GM23338 (cell line): Measurements from ENCODE around the gene PAX5. TPM values are rescaled to one million over a fixed set of nuclear protein-coding genes. Genes with fewer than 3 reads are reported as not detected.

Source experiments
- ATAC-seq: fragments of 200-7000 bp; cut with Tn5 transposase; 3 replicates; pipeline ENCODE4 v1.9.1; 2020
- DNase-seq: peaks from one replicate; pipeline ENCODE4 v3.0.0-alpha.2; 2015; ENCODE audit warnings: low spot score
- H2AFZ ChIP-seq: fragments of 200-600 bp; sonication (generic); 2 replicates; pipeline ENCODE4 v1.8.0; 2016; ENCODE audit warnings: antibody characterized with exemption, mild to moderate bottlenecking, moderate library complexity
- H3F3A ChIP-seq: fragments of 200-600 bp; sonication (generic); replicated peaks from 2 replicates; pipeline ENCODE4 v1.8.0; 2017; ENCODE audit warnings: antibody characterized with exemption, mixed run types, low read depth
- H3K27ac ChIP-seq: fragments of 200-600 bp; sonication (generic); 2 replicates; pipeline ENCODE4 v1.6.1; 2016; ENCODE audit warnings: low read depth
- H3K27me3 ChIP-seq: fragments of 200-600 bp; sonication (generic); 2 replicates; pipeline ENCODE4 v1.8.0; 2016; ENCODE audit warnings: mild to moderate bottlenecking, mixed run types, moderate library complexity; ENCODE audit not compliant: insufficient read depth
- H3K36me3 ChIP-seq: fragments of 200-600 bp; sonication (generic); 2 replicates; pipeline ENCODE4 v1.8.0; 2016; ENCODE audit warnings: mild to moderate bottlenecking; ENCODE audit not compliant: insufficient read depth
- H3K4me1 ChIP-seq: fragments of 200-600 bp; sonication (generic); 2 replicates; pipeline ENCODE4 v1.8.0; 2016; ENCODE audit warnings: mild to moderate bottlenecking, moderate library complexity; ENCODE audit not compliant: insufficient read depth
- H3K4me2 ChIP-seq: fragments of 200-600 bp; sonication (generic); 2 replicates; pipeline ENCODE4 v1.7.1; 2017; ENCODE audit warnings: mixed run types
- H3K4me3 ChIP-seq: fragments of 200-600 bp; sonication (generic); 2 replicates; pipeline ENCODE4 v1.6.1; 2016; ENCODE audit warnings: mixed run types
- H3K79me2 ChIP-seq: fragments of 200-600 bp; sonication (generic); replicated peaks from 2 replicates; pipeline ENCODE4 v1.8.0; 2017; ENCODE audit warnings: mild to moderate bottlenecking; ENCODE audit not compliant: insufficient read depth
- H3K9me2 ChIP-seq: fragments of 200-600 bp; sonication (generic); 2 replicates; pipeline ENCODE4 v1.8.0; 2017; ENCODE audit not compliant: insufficient read depth
- H4K20me1 ChIP-seq: fragments of 200-600 bp; sonication (generic); replicated peaks from 2 replicates; pipeline ENCODE4 v1.8.0; 2017; ENCODE audit warnings: mild to moderate bottlenecking; ENCODE audit not compliant: insufficient read depth
- H3K27ac Mint-ChIP-seq: 2 replicates; pipeline ENCODE4 v1.8.0; 2020; ENCODE audit warnings: inconsistent platforms, mild to moderate bottlenecking, moderate library complexity, mixed read lengths
- H3K27me3 Mint-ChIP-seq: 3 replicates; pipeline ENCODE4 v1.8.0; 2022; ENCODE audit warnings: low read depth, mild to moderate bottlenecking, moderate library complexity, mixed read lengths, inconsistent platforms; ENCODE audit not compliant: insufficient read depth, poor library complexity
- H3K36me3 Mint-ChIP-seq: 3 replicates; pipeline ENCODE4 v1.8.0; 2021; ENCODE audit warnings: low read depth, mild to moderate bottlenecking, inconsistent platforms, moderate library complexity, mixed read lengths
- H3K4me1 Mint-ChIP-seq: 3 replicates; pipeline ENCODE4 v1.8.0; 2020; ENCODE audit warnings: mild to moderate bottlenecking, inconsistent platforms, mixed read lengths
- H3K4me3 Mint-ChIP-seq: 3 replicates; pipeline ENCODE4 v1.8.0; 2021; ENCODE audit warnings: moderate library complexity, mild to moderate bottlenecking, inconsistent platforms, mixed read lengths
- H3K9me3 Mint-ChIP-seq: 3 replicates; pipeline ENCODE4 v1.8.0; 2020; ENCODE audit warnings: moderate library complexity, mild to moderate bottlenecking, inconsistent platforms, mixed read lengths
- CREB1 ChIP-seq: fragments of 250-450 bp; sonication (Bioruptor Pico); IDR thresholded peaks from 2 replicates; pipeline ENCODE4 v1.5.0; 2020; ENCODE audit warnings: low read depth, mild to moderate bottlenecking, moderate library complexity
- EZH2 ChIP-seq: fragments of 200-600 bp; sonication (generic); IDR thresholded peaks from one replicate; pipeline ENCODE4 v1.8.0; 2017; ENCODE audit warnings: antibody characterized with exemption, mild to moderate bottlenecking, low read depth; ENCODE audit not compliant: unreplicated experiment
- EZH2phosphoT487 ChIP-seq: fragments of 200-600 bp; sonication (generic); IDR thresholded peaks from one replicate; pipeline ENCODE4 v1.8.1; 2018; ENCODE audit warnings: antibody characterized with exemption; ENCODE audit not compliant: unreplicated experiment
- JUNB ChIP-seq: IDR thresholded peaks from one replicate; pipeline ENCODE4 v1.6.1; 2016; ENCODE audit warnings: antibody characterized with exemption; ENCODE audit not compliant: unreplicated experiment
- NANOG ChIP-seq: IDR thresholded peaks from 2 replicates; pipeline ENCODE4 v1.6.1; 2016; ENCODE audit warnings: antibody characterized with exemption, borderline replicate concordance
- POLR2AphosphoS5 ChIP-seq: IDR thresholded peaks from 2 replicates; pipeline ENCODE4 v1.6.1; 2016; ENCODE audit warnings: antibody characterized with exemption, low read depth
- REST ChIP-seq: IDR thresholded peaks from one replicate; pipeline ENCODE4 v1.6.1; 2018; ENCODE audit warnings: antibody characterized with exemption; ENCODE audit not compliant: unreplicated experiment
- STAT1 ChIP-seq: IDR thresholded peaks from one replicate; pipeline ENCODE4 v1.6.1; 2016; ENCODE audit warnings: antibody characterized with exemption; ENCODE audit not compliant: unreplicated experiment
- ZNF114 ChIP-seq: fragments of 250-450 bp; sonication (Bioruptor Pico); IDR thresholded peaks from 2 replicates; pipeline ENCODE4 v1.5.0; 2020; ENCODE audit warnings: mild to moderate bottlenecking, moderate library complexity
- ZNF331 ChIP-seq: fragments of 250-450 bp; sonication (Bioruptor Pico); IDR thresholded peaks from 2 replicates; pipeline ENCODE4 v1.5.0; 2020; ENCODE audit warnings: low read depth, mild to moderate bottlenecking, moderate library complexity
- polyA plus RNA-seq: library from polyadenylated mRNA; unstranded; fragments of >200 nt; fragmentation: Nextera tagmentation; extraction: Ambion mirVana; gene quantifications from 2 replicates; pipeline ENCODE4 v1.2.1, GENCODE V29; 2016
- total RNA-seq: library from RNA; depleted of rRNA; stranded (reverse); fragments of >200 nt; shearing (Covaris generic); gene quantifications from 2 replicates; pipeline ENCODE4 v1.2.3, GENCODE V29; 2014
- TF ChIP-seq, protein P1 (sequence below): IDR thresholded peaks from 2 replicates; pipeline ENCODE4 v1.6.1; 2016; ENCODE audit warnings: antibody characterized with exemption
- TF ChIP-seq, protein P2 (sequence below): fragments of 250-450 bp; sonication (Bioruptor Pico); IDR thresholded peaks from 2 replicates; pipeline ENCODE4 v1.5.0; 2020; ENCODE audit warnings: mild to moderate bottlenecking, moderate library complexity
- TF ChIP-seq, protein P3 (sequence below), 2 experiments: fragments of 200-600 bp in 1 of 2; sonication (generic) in 1 of 2; conservative IDR thresholded peaks; 2 replicates each; pipeline versions ENCODE4 v1.5.1 to v1.6.1; 2016 to 2017; ENCODE audit warnings: antibody characterized with exemption in 2 of 2, low read depth in 2 of 2, mild to moderate bottlenecking in 2 of 2, moderate library complexity in 1 of 2

The PAX5 gene
- total and polyA plus RNA-seq, 2 experiments from 2014 or later: 0.17 to 0.60 TPM

GRCh38 chr9:37032713-37033112 lies 1.4 kb downstream of the PAX5 start:
- Mint-ChIP-seq H3K27ac (no peak overlapping the region), H3K27me3 (peaks cover 99% of the 10 kb centered on the region), H3K4me1 (peaks cover 34% of the 10 kb centered on the region), H3K36me3 (peaks cover 6% of the 10 kb centered on the region; the same call in 2 of the 3 replicates), H3K9me3 (peaks cover 8% of the 10 kb centered on the region; the same call in 2 of the 3 replicates), H3K4me3 (no peak overlapping the region)
- Histone ChIP-seq H3K9me2 (no peaks in the 10 kb centered on the region), H3K4me2 (no peak overlapping the region), H3K27ac (no peak overlapping the region), H3K27me3 (peaks cover 100% of the 10 kb centered on the region), H3F3A (peaks cover 44% of the 10 kb centered on the region), H3K4me1 (peaks cover 49% of the 10 kb centered on the region), H3K79me2 (no peaks in the 10 kb centered on the region), H4K20me1 (peaks cover 11% of the 10 kb centered on the region), H3K36me3 (no peaks in the 10 kb centered on the region; the same call in 1 of the 2 replicates), H3K4me3 (no peak overlapping the region), H2AFZ (no peak overlapping the region)
- DNase-seq: no peak
- TF ChIP-seq CREB1 (CRISPR knock-in tag): no peak
- TF ChIP-seq EZH2phosphoT487: no peak
- no peak for TF ChIP-seq ZNF114 (CRISPR knock-in tag)
- TF ChIP-seq, protein P1, sequence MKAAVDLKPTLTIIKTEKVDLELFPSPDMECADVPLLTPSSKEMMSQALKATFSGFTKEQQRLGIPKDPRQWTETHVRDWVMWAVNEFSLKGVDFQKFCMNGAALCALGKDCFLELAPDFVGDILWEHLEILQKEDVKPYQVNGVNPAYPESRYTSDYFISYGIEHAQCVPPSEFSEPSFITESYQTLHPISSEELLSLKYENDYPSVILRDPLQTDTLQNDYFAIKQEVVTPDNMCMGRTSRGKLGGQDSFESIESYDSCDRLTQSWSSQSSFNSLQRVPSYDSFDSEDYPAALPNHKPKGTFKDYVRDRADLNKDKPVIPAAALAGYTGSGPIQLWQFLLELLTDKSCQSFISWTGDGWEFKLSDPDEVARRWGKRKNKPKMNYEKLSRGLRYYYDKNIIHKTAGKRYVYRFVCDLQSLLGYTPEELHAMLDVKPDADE: no peak
- no peak for TF ChIP-seq POLR2AphosphoS5
- TF ChIP-seq, protein P2, sequence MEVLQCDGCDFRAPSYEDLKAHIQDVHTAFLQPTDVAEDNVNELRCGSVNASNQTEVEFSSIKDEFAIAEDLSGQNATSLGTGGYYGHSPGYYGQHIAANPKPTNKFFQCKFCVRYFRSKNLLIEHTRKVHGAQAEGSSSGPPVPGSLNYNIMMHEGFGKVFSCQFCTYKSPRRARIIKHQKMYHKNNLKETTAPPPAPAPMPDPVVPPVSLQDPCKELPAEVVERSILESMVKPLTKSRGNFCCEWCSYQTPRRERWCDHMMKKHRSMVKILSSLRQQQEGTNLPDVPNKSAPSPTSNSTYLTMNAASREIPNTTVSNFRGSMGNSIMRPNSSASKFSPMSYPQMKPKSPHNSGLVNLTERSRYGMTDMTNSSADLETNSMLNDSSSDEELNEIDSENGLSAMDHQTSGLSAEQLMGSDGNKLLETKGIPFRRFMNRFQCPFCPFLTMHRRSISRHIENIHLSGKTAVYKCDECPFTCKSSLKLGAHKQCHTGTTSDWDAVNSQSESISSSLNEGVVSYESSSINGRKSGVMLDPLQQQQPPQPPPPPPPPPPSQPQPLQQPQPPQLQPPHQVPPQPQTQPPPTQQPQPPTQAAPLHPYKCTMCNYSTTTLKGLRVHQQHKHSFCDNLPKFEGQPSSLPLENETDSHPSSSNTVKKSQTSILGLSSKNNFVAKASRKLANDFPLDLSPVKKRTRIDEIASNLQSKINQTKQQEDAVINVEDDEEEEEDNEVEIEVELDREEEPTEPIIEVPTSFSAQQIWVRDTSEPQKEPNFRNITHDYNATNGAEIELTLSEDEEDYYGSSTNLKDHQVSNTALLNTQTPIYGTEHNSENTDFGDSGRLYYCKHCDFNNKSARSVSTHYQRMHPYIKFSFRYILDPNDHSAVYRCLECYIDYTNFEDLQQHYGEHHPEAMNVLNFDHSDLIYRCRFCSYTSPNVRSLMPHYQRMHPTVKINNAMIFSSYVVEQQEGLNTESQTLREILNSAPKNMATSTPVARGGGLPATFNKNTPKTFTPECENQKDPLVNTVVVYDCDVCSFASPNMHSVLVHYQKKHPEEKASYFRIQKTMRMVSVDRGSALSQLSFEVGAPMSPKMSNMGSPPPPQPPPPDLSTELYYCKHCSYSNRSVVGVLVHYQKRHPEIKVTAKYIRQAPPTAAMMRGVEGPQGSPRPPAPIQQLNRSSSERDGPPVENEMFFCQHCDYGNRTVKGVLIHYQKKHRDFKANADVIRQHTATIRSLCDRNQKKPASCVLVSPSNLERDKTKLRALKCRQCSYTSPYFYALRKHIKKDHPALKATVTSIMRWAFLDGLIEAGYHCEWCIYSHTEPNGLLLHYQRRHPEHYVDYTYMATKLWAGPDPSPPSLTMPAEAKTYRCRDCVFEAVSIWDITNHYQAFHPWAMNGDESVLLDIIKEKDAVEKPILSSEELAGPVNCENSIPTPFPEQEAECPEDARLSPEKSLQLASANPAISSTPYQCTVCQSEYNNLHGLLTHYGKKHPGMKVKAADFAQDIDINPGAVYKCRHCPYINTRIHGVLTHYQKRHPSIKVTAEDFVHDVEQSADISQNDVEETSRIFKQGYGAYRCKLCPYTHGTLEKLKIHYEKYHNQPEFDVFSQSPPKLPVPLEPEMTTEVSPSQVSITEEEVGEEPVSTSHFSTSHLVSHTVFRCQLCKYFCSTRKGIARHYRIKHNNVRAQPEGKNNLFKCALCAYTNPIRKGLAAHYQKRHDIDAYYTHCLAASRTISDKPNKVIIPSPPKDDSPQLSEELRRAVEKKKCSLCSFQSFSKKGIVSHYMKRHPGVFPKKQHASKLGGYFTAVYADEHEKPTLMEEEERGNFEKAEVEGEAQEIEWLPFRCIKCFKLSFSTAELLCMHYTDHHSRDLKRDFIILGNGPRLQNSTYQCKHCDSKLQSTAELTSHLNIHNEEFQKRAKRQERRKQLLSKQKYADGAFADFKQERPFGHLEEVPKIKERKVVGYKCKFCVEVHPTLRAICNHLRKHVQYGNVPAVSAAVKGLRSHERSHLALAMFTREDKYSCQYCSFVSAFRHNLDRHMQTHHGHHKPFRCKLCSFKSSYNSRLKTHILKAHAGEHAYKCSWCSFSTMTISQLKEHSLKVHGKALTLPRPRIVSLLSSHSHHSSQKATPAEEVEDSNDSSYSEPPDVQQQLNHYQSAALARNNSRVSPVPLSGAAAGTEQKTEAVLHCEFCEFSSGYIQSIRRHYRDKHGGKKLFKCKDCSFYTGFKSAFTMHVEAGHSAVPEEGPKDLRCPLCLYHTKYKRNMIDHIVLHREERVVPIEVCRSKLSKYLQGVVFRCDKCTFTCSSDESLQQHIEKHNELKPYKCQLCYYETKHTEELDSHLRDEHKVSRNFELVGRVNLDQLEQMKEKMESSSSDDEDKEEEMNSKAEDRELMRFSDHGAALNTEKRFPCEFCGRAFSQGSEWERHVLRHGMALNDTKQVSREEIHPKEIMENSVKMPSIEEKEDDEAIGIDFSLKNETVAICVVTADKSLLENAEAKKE (CRISPR knock-in tag): no peak
- TF ChIP-seq EZH2: no peak
- TF ChIP-seq, protein P3, sequence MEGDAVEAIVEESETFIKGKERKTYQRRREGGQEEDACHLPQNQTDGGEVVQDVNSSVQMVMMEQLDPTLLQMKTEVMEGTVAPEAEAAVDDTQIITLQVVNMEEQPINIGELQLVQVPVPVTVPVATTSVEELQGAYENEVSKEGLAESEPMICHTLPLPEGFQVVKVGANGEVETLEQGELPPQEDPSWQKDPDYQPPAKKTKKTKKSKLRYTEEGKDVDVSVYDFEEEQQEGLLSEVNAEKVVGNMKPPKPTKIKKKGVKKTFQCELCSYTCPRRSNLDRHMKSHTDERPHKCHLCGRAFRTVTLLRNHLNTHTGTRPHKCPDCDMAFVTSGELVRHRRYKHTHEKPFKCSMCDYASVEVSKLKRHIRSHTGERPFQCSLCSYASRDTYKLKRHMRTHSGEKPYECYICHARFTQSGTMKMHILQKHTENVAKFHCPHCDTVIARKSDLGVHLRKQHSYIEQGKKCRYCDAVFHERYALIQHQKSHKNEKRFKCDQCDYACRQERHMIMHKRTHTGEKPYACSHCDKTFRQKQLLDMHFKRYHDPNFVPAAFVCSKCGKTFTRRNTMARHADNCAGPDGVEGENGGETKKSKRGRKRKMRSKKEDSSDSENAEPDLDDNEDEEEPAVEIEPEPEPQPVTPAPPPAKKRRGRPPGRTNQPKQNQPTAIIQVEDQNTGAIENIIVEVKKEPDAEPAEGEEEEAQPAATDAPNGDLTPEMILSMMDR (conservative IDR thresholded peaks at IDR 0.05; ENCODE audit: low read depth in 2 of 2): no peak
- TF ChIP-seq JUNB: no peak
- TF ChIP-seq REST: no peak
- no peak for TF ChIP-seq NANOG
- TF ChIP-seq STAT1: no peak
- TF ChIP-seq ZNF331 (CRISPR knock-in tag): no peak
- no peak for ATAC-seq
